ENCODE results near the gene IQCK. TPM values are rescaled to one million over a fixed set of nuclear protein-coding genes. Genes with fewer than 3 reads are reported as not detected.

The IQCK gene
- total RNA-seq, 5 donors from 2014 or later (not counting 1 experiment from before 2014, with no cell fraction given) = 1.6 to 3.3 (median 2.0) TPM

DNA sequence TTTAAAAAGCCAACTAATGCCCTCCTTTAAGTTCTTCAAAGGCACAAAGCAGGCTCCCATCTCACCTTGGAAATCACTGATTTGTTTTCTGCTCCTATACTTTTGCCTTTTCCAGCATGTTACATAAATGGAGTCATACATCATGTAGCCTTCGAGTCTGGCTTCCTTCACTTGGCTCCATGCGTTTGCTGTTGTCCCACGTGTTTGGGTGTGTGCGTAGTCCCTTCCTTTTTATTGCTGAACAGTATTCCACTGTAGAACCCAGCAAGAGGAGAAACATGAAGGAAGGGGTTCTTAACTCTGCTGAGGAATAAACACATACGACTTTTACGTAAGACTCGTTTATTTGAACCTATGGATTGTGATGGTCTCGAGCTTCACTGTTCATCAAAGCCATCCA, 84.5 kb downstream of the IQCK start:
- DNase-seq (no peak), ATAC-seq (replicated peaks in 1 of 4) (no peak)
- no peak overlapping the region for H3K4me3 Mint-ChIP-seq
- no peaks in the 10 kb centered on the region for H3K36me3 Mint-ChIP-seq
- Histone ChIP-seq H3K27ac (ENCODE audit: low read length) (no peak overlapping the region), H3K27me3 (replicated peaks in 1 of 2; ENCODE audit: control insufficient read depth in 2 of 2, extremely low read depth in 1 of 2, insufficient read depth in 2 of 2, low read length in 1 of 2) (no peaks in the 10 kb centered on the region), H3K9me3 (no peaks in the 10 kb centered on the region), H3K4me3 (ENCODE audit: control insufficient read depth in 1 of 2, extremely low read depth in 1 of 2, low read length in 1 of 2) (no peak overlapping the region), H3K4me1 (ENCODE audit: control insufficient read depth in 1 of 2, extremely low read depth in 1 of 2, insufficient read depth in 2 of 2, low read length in 2 of 2) (peaks cover 2 to 17% of the 10 kb centered on the region in 2 experiments), H3K36me3 (ENCODE audit: control insufficient read depth in 2 of 2, extremely low read depth in 1 of 2, insufficient read depth in 1 of 2, low read length in 1 of 2) (no peaks in the 10 kb centered on the region)
- 100% methylated on average over 1 of the region's 8 CpGs for WGBS (ENCODE audit: insufficient coverage)
- H3K9me3 Mint-ChIP-seq = peaks cover 5 to 11% (median 10%) of the 10 kb centered on the region in 3 donors
- CTCF ChIA-PET = no interaction called here
- H3K27me3 Mint-ChIP-seq = no peaks in the 10 kb centered on the region
- no peak overlapping the region for H3K27ac Mint-ChIP-seq
- peaks cover 13 to 18% (median 16%) of the 10 kb centered on the region in 3 donors for H3K4me1 Mint-ChIP-seq
- POLR2A ChIA-PET = no interaction called here

DNA sequence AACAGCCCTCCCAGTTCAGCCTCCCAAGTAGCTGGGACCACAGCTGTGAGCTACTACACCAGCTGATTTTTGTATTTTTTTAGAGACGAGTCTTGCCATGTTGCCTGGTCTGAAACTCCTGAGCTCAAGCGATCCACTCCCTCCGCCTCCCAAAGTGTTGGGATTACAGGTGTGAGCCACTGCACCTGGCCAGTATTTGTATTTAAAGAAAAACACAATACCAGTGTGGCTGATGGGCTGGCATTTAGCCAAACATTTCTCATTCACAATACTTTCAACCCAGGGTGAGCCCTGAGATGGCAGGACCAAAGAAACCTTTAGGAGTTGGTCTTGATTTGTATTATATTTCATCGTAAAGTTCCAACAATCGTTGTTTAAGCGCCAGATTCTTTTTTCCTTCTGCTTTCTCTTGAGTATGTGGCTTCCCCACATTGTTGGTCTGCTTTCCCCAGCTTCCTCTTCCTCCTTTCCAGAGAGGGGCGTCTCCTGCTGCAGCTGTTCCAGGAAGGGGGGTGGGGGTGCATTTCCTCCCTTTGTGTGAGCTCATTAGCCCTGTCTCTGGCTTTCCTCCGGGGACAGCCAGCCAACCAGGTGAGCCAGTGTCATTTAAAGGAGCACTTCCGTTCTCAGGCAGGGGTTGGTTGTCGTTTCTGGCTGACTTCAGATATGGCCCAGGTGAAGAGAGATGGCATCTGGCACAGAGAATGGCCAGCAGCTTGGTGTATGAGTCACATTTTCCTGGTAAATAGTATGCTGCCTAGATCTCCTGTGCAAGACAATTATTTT, 86.7 kb downstream of the IQCK start:
- 18% methylated on average over 4 of the region's 10 CpGs for WGBS (ENCODE audit: insufficient coverage)
- ChIA-PET CTCF (interaction anchor here in 1 of 2 donors (0.5 to 0.6 kb wide), 2 partner anchors 82 to 220 kb away, joined by 4 to 8 read pairs; no protein-coding TSS in a partner anchor), POLR2A (no interaction called here)
- H3K27ac Mint-ChIP-seq = peak overlapping the region; percentile 89 to 90
- peak; percentile 82 to 93 (median 90) for ATAC-seq (replicated peaks in 1 of 4)
- Histone ChIP-seq H3K4me3 (ENCODE audit: control insufficient read depth in 1 of 2, extremely low read depth in 1 of 2, low read length in 1 of 2) (peak overlapping the region in 1 of 2 donors; percentile 2), H3K4me1 (ENCODE audit: control insufficient read depth in 1 of 2, extremely low read depth in 1 of 2, insufficient read depth in 2 of 2, low read length in 2 of 2) (peaks cover 2 to 19% of the 10 kb centered on the region in 2 experiments), H3K36me3 (ENCODE audit: control insufficient read depth in 2 of 2, extremely low read depth in 1 of 2, insufficient read depth in 1 of 2, low read length in 1 of 2) (no peaks in the 10 kb centered on the region), H3K9me3 (no peaks in the 10 kb centered on the region), H3K27ac (ENCODE audit: low read length) (peak overlapping the region; percentile 21), H3K27me3 (replicated peaks in 1 of 2; ENCODE audit: control insufficient read depth in 2 of 2, extremely low read depth in 1 of 2, insufficient read depth in 2 of 2, low read length in 1 of 2) (no peaks in the 10 kb centered on the region)
- DNase-seq = peak in 33 of 35 experiments; percentile 1 to 54 (median 21)
- no peaks in the 10 kb centered on the region for H3K27me3 Mint-ChIP-seq
- no peaks in the 10 kb centered on the region for H3K36me3 Mint-ChIP-seq
- H3K4me1 Mint-ChIP-seq = peaks cover 13 to 29% (median 21%) of the 10 kb centered on the region in 3 donors
- peaks cover 5 to 11% (median 10%) of the 10 kb centered on the region in 3 donors for H3K9me3 Mint-ChIP-seq
- peak overlapping the region; percentile 67 to 81 (median 74) for H3K4me3 Mint-ChIP-seq

DNA sequence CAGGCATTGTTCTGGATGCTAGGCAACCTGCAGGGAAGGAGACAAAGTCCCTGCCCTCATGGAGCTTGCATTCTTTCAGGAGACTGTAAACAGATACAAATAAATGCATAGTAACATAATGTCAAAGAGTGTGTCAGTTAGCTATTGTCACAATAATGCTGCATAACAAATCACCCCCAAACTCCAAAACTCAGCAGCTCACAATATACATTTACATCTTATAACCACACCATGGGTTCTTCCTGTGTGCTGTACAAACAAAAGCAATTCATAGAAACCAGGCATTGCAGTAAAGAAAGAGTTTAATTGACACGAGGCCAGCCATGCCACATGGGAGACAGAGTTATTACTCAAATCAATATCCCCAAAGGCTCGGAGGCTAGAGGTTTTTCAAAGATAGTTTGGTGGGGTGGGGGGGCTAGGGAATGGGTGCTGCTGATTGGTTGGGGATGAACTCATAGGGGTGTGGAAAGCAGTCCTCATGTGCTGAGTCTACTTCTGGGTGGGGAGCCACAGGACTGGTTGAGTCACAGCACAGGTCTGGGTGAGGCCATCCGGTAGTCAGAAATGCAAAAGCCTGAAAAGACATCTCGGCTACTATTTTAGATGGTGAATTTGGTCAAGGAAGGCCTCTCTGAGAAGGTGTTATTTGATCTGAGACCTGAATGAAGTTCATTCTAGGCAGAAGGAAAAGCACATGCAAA, 87.5 kb downstream of the IQCK start:
- Mint-ChIP-seq H3K4me3 (peak overlapping the region in 1 of 3 donors; percentile 81), H3K27me3 (no peaks in the 10 kb centered on the region), H3K4me1 (peaks cover 13 to 29% (median 21%) of the 10 kb centered on the region in 3 donors), H3K9me3 (peaks cover 5 to 11% (median 10%) of the 10 kb centered on the region in 3 donors), H3K36me3 (no peaks in the 10 kb centered on the region), H3K27ac (peak overlapping the region; percentile 89 to 90)
- WGBS (ENCODE audit: insufficient coverage) = 100% methylated on average over 2 of the region's 4 CpGs
- no peaks in the 10 kb centered on the region for H3K9me3 ChIP-seq
- ATAC-seq (replicated peaks in 1 of 4) (no peak), DNase-seq (no peak)
- peaks cover 2 to 19% of the 10 kb centered on the region in 2 experiments for H3K4me1 ChIP-seq (ENCODE audit: control insufficient read depth in 1 of 2, extremely low read depth in 1 of 2, insufficient read depth in 2 of 2, low read length in 2 of 2)
- H3K36me3 ChIP-seq (ENCODE audit: control insufficient read depth in 2 of 2, extremely low read depth in 1 of 2, insufficient read depth in 1 of 2, low read length in 1 of 2) = no peaks in the 10 kb centered on the region
- no peaks in the 10 kb centered on the region for H3K27me3 ChIP-seq (replicated peaks in 1 of 2; ENCODE audit: control insufficient read depth in 2 of 2, extremely low read depth in 1 of 2, insufficient read depth in 2 of 2, low read length in 1 of 2)
- H3K4me3 ChIP-seq (ENCODE audit: control insufficient read depth in 1 of 2, extremely low read depth in 1 of 2, low read length in 1 of 2) = no peak overlapping the region
- no peak overlapping the region for H3K27ac ChIP-seq (ENCODE audit: low read length)
- ChIA-PET CTCF (interaction anchor here in 1 of 2 donors (0.5 kb wide), 1 partner anchor 221 kb away, joined by 8 read pairs; no protein-coding TSS in a partner anchor), POLR2A (no interaction called here)

DNA sequence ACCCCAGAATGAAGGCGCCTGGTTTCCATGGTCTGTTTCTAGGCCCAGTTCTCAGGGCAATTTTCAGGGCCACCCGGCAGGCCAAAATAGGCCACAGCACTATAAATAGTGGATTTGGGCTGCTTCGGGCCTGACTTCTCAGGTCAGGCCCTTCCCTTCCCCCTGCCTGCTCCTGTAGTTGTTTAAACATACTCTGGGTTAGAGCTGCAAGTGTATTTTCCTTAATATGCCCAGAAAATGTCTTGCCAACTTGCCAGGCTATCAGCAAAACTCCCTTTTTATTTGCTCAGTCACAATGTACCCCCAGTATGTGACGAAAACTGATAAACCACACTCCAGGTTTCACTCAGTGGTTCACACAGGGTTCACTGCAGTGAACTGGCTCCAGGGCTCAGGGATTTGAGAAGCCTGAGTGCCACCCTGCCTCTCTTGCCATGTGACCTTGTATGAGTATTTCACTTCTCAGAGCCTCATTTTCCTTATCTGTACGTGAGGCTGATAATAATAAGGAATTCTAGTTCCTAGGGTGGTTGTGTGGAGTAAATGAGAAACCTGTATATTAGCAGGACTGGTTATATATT, 90.1 kb downstream of the IQCK start:
- H3K36me3 Mint-ChIP-seq = no peaks in the 10 kb centered on the region
- peaks cover 13 to 29% (median 21%) of the 10 kb centered on the region in 3 donors for H3K4me1 Mint-ChIP-seq
- H3K27ac Mint-ChIP-seq = no peak overlapping the region
- H3K27me3 Mint-ChIP-seq = no peaks in the 10 kb centered on the region
- no peak for DNase-seq
- no peak for ATAC-seq (replicated peaks in 1 of 4)
- H3K36me3 ChIP-seq (ENCODE audit: control insufficient read depth in 2 of 2, extremely low read depth in 1 of 2, insufficient read depth in 1 of 2, low read length in 1 of 2) = no peaks in the 10 kb centered on the region
- H3K4me3 ChIP-seq (ENCODE audit: control insufficient read depth in 1 of 2, extremely low read depth in 1 of 2, low read length in 1 of 2) = no peak overlapping the region
- H3K27me3 ChIP-seq (replicated peaks in 1 of 2; ENCODE audit: control insufficient read depth in 2 of 2, extremely low read depth in 1 of 2, insufficient read depth in 2 of 2, low read length in 1 of 2) = peaks cover 0 to 3% of the 10 kb centered on the region in 2 experiments
- H3K27ac ChIP-seq (ENCODE audit: low read length) = no peak overlapping the region
- H3K4me1 ChIP-seq (ENCODE audit: control insufficient read depth in 1 of 2, extremely low read depth in 1 of 2, insufficient read depth in 2 of 2, low read length in 2 of 2) = peaks cover 2 to 19% of the 10 kb centered on the region in 2 experiments
- no peak overlapping the region for H3K4me3 Mint-ChIP-seq
- peaks cover 9 to 17% (median 14%) of the 10 kb centered on the region in 3 donors for H3K9me3 Mint-ChIP-seq
- ChIA-PET POLR2A (no interaction called here), CTCF (no interaction called here)
- 80% methylated on average over 2 of the region's 5 CpGs for WGBS (ENCODE audit: insufficient coverage)
- no peaks in the 10 kb centered on the region for H3K9me3 ChIP-seq

DNA sequence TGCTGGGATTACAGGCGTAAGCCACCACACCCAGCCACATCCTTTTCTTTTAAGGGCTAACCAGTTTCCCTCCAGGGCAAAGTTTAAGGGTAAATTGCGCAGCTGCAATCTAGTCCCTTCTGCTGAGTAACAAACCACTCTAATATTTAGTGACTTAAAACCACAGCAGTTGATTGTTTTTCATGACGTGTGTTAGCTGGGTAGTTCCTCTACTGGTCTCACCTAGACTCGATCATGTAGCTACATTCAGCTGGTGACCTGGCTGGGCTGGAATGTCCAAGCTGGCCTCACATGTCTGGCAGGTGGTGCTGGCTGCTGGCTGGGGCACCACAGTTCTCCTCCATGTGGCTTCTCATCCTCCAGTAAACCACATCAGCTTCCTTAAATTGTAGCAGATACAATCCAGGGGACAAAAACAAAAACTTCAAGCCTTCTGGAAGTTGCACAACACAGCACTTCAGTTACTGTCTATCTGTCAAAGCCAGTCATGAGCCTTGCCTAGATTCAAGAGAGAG, 91.1 kb downstream of the IQCK start:
- DNase-seq = no peak
- Histone ChIP-seq H3K9me3 (no peaks in the 10 kb centered on the region), H3K4me1 (ENCODE audit: control insufficient read depth in 1 of 2, extremely low read depth in 1 of 2, insufficient read depth in 2 of 2, low read length in 2 of 2) (peaks cover 2 to 15% of the 10 kb centered on the region in 2 experiments), H3K36me3 (ENCODE audit: control insufficient read depth in 2 of 2, extremely low read depth in 1 of 2, insufficient read depth in 1 of 2, low read length in 1 of 2) (no peaks in the 10 kb centered on the region), H3K27ac (ENCODE audit: low read length) (no peak overlapping the region), H3K27me3 (replicated peaks in 1 of 2; ENCODE audit: control insufficient read depth in 2 of 2, extremely low read depth in 1 of 2, insufficient read depth in 2 of 2, low read length in 1 of 2) (peaks cover 0 to 3% of the 10 kb centered on the region in 2 experiments), H3K4me3 (ENCODE audit: control insufficient read depth in 1 of 2, extremely low read depth in 1 of 2, low read length in 1 of 2) (no peak overlapping the region)
- Mint-ChIP-seq H3K36me3 (no peaks in the 10 kb centered on the region), H3K27me3 (no peaks in the 10 kb centered on the region), H3K27ac (no peak overlapping the region), H3K4me3 (no peak overlapping the region), H3K4me1 (peaks cover 13 to 25% (median 21%) of the 10 kb centered on the region in 3 donors), H3K9me3 (peaks cover 13 to 21% (median 19%) of the 10 kb centered on the region in 3 donors)
- ChIA-PET POLR2A (no interaction called here), CTCF (no interaction called here)
- ATAC-seq (replicated peaks in 1 of 4) = no peak
- 39% methylated on average over 3 of the region's 4 CpGs for WGBS (ENCODE audit: insufficient coverage)

DNA sequence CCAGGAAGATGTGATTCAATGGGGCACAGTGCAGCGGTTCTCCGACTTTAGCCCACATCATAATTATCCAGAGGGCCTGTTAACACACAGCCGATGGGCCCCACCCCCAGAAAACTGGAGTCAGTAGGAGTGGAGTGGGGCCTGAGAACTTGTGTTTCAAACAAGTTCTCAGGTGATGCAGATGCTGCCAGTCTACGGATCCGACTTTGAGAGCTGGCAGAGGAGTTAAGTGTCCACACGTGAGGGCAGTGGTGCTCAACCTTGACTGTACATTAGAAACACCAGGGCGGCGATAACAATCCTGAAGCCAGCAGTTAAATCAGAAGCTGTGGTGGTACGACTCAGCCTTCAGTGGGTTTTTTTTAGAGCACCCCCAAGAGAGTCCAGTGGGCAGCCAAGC, 91.6 kb downstream of the IQCK start:
- H3K27me3 ChIP-seq (replicated peaks in 1 of 2; ENCODE audit: control insufficient read depth in 2 of 2, extremely low read depth in 1 of 2, insufficient read depth in 2 of 2, low read length in 1 of 2) = peaks cover 0 to 3% of the 10 kb centered on the region in 2 experiments
- H3K9me3 ChIP-seq = no peaks in the 10 kb centered on the region
- H3K4me3 ChIP-seq (ENCODE audit: control insufficient read depth in 1 of 2, extremely low read depth in 1 of 2, low read length in 1 of 2) = no peak overlapping the region
- DNase-seq (no peak), ATAC-seq (replicated peaks in 1 of 4) (no peak)
- ChIA-PET CTCF (no interaction called here), POLR2A (no interaction called here)
- peaks cover 2 to 10% of the 10 kb centered on the region in 2 experiments for H3K4me1 ChIP-seq (ENCODE audit: control insufficient read depth in 1 of 2, extremely low read depth in 1 of 2, insufficient read depth in 2 of 2, low read length in 2 of 2)
- H3K36me3 ChIP-seq (ENCODE audit: control insufficient read depth in 2 of 2, extremely low read depth in 1 of 2, insufficient read depth in 1 of 2, low read length in 1 of 2) = no peaks in the 10 kb centered on the region
- H3K27ac Mint-ChIP-seq = no peak overlapping the region
- 89% methylated on average over 6 of the region's 9 CpGs for WGBS (ENCODE audit: insufficient coverage)
- no peaks in the 10 kb centered on the region for H3K27me3 Mint-ChIP-seq
- H3K27ac ChIP-seq (ENCODE audit: low read length) = no peak overlapping the region
- no peak overlapping the region for H3K4me3 Mint-ChIP-seq
- H3K4me1 Mint-ChIP-seq = peaks cover 9 to 20% (median 18%) of the 10 kb centered on the region in 3 donors
- H3K36me3 Mint-ChIP-seq = no peaks in the 10 kb centered on the region
- peaks cover 13 to 21% (median 19%) of the 10 kb centered on the region in 3 donors for H3K9me3 Mint-ChIP-seq
